ENCODE measurements around the gene EVI5L.
A peak's percentile ranks its signal among the peaks of the same experiment; 100 is the strongest.

EVI5L gene

DNA sequence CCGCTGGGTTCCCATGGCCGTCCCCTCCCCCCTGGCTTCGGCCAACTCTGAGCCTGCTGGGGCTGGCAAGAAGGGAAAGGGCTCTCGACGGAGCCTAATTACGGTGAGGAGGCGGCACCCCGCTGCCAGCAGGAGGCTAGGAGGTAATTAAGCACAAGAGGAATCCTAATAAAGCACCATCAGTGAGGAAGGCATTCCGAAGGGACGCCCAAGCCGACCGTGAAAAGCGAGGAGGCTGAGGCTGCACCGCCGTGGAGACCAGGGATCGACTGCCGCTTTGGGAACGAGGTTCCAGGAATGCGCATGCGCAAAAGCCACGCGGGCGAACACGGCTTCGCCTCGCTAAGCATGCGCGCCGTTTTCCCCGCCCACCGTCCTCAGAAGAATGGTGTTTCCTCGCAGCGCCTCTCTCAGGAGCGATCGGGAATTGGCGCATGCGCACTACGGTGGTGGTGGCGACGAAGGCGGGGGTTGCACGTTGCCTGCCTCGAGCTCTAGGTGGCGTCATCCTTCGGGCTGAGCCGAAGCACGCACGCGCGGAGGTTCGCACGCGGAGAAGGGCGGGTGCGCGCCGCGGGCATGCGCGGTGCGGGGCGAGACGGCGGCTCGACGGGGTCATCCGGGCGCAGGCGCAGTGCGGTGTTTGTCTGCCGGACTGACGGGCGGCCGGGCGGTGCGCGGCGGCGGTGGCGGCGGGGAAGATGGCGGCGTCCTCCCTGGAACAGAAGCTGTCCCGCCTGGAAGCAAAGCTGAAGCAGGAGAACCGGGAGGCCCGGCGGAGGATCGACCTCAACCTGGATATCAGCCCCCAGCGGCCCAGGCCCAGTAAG is 73.4 kb downstream of the EVI5L start, which contains the start of gene MAP2K7:
TSS of gene MAP2K7 (plus strand) at position 634 of the 830 bp plus-strand sequence. CDS start at position 702, 68 bp downstream.
- DNase-seq: peak; percentile 100

- peak; percentile 34 for DNase-seq
These were observed 74.3 kb downstream of the EVI5L start for GRCh38 chr19:7904074-7905020.

DNA sequence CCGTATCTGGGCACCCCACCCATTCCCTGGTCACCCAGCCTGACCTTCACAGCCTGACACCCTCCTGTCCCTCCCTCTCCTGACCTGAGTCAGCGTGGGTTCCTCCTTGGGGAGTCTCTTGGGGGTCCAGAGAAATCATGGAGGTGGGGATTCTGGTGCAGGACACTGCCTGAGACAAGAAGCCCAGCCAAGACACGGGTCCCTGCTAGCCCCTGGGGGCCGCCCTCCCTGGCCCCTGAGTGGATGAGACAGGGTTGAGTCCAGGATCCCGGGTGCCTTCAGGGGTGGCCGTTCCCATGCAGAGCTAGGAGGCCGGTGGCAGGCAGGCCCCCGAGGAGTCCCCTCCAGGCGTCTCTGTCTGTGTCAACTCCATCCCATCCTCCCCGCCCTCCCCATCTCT is 75.2 kb downstream of the EVI5L start:
- no peak for DNase-seq

DNA sequence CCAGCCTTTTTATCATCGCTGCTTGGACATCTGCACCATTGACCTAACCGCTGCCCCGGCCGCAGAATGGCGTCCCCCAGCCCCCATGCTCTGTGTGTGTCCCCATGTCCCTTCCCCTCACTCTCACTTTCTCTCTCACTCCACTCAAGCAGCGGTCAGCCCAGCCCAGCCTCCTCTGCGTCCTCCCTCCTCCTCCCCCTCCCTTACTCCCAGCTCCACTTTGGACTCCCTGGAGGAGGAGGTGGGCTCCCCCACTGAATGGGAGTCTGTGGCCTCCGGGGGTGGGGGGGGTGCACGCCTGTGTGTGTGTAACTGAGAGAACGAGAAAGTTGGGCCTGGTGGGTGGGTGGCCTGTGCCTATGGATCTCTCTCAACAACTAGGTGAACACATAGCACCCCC is 75.8 kb downstream of the EVI5L start:
- no peak for DNase-seq

DNA sequence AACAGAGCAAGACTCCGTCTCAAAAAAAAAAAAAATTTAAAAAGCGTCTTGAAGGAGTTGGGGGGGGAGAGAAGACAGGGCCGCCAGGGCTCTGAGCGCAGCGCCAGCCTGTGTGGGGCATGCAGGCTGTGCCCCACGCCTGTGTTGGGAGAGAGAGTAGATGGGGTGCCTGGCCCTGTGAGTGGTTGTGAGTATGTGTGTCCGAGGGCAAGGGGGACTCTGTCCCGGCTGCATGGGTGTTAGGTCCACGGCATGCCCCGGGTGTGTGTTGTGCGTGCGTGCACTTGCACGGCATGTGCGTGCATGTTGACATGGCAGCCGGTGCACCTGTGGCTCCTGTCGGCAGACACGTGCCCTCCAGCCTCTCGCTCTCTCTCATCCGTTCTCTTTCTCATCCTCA is 77.1 kb downstream of the EVI5L start:
- no peak for DNase-seq

DNA sequence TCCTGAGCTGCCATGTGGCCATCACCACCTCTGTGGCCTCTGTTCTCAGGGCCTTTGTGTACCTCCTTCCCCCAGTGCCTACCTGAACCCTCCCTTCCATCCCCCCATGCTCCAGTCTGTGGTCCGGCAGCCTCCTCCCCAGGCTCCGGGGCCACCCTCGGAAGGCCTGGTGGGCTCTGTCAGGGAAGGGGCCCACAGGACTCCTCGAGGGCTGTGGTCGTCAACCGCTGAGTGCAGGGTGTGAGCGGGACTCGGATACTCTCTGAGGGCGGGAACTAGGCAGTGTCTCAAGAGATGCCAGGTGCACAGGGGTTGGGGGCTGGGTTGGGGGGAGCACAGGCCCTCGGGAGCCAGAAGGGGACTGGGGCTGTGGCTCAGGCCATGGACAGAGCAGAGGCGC is 77.5 kb downstream of the EVI5L start:
- no peak for DNase-seq

GRCh38 chr19:7908078-7908699 is 78.2 kb downstream of the EVI5L start:
- no peak for DNase-seq

DNA sequence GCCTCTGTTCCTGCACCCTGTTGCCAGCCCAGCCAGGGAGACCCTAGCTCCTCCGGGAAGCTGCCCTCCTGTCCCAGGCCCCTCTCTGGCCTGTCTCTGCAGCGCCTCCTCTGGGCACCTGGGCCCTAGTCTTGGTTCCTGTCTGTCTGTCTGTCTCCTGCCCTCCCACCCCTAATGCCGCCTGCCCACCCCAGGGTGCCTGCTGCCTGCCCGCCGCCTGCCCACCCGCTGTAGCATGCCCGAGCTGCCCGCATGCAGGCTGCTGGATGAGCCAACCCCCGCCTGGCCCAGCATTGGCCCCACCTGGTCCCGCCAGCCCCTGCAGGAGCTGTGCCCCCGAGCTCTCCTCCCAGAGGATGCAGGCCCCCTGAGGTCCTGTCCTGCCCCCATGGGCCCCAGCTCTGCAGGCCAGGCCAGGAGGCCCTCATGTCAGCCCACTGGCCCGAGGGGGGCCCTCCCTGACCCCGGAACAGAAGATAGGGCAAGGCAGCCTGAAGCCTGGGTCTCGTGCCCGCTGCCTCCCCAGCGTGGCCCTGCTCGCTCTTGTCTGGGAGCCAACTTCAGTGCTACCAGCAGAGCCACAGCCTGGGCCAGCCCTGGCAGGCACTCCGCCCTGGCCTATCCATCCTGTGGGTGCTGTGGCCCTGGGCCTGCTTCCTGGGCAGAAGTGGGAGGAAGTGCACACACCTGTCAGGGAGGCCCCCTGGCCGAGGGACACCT is 78.9 kb downstream of the EVI5L start:
- no peak for DNase-seq

GRCh38 chr19:7909471-7910067 is 79.6 kb downstream of the EVI5L start:
- no peak for DNase-seq

GRCh38 chr19:7910321-7911161 is 80.5 kb downstream of the EVI5L start:
- no peak for DNase-seq

- no peak for DNase-seq
These were observed 81.6 kb downstream of the EVI5L start for GRCh38 chr19:7911508-7912143.

DNA sequence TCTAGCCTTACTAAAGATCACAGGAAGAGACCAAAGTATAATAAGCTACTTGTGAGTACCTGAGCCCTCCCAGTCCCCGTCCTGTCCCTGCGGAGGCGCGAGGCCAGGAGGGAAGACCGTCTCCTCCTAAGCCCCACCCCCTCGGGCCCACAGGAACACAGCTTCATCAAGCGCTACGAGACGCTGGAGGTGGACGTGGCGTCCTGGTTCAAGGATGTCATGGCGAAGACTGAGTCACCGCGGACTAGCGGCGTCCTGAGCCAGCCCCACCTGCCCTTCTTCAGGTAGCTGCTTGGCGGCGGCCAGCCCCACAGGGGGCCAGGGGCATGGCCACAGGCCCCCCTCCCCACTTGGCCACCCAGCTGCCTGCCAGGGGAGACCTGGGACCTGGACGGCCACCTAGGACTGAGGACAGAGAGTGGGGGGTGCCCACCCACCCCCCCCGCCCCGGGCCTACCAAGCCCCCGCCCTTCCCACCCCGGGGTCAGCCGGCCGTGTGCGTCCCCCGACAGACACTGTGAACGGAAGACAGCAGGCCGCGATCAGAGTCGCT is 82.2 kb downstream of the EVI5L start:
- no peak for DNase-seq

DNA sequence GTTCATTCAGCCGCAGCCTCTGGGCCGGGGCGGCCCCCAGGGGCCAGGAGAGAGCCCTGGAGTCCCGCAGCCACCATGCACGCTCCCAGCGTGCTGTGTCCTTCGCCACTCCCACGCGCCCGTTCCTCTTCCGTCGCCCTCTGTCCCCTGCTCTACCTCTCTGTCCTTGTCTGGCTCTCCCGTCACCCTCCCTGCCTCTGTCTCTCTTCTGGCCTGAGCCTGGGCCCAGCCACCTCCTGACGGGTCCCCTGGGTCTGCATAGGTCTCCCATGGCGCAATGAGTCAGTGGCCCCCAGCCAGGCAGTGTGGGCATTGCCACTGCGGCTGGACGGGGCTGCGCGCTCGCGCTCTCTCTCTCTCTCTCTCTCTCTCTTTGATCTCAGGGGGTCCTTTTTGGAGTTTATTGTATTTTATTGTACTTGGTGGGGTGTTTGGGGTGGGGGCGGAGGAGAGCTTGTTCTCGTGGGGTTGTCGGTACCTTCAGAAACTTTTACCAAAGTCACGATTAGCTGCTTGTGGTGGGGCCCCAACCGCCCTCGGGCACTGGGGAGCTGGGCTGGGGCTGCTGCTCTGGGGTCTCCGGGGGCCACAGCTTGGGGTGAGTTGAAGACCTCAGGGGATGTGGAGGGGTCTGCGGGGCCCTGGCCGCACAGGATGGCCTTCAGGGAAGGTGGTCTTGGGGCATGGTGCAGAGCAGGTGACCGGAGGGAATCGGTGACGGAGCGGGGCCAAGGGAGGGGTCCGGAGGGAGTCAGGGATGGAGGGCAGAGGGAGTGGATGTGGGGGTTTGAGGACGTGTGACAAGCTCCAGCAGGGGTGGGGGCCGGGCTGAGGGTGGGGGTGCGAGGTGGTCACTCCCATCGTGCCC is 82.9 kb downstream of the EVI5L start:
- no peak for DNase-seq

GRCh38 chr19:7913652-7914051 is 83.6 kb downstream of the EVI5L start:
- no peak for DNase-seq

- no peak for DNase-seq
These were observed 84.1 kb downstream of the EVI5L start for GRCh38 chr19:7914099-7914498.

Measured in inflammatory macrophage treated with lipopolysaccharide for 4 hours (primary cell).